Transverse colon (tissue), 4 donors: ENCODE measurements around the gene RAB3IL1.

Experiments
- CTCF ChIP-seq, 5 experiments: fragments of 200-600 bp in 3 of 5; fragments of 450-650 bp in 2 of 5; sonication (generic) in 3 of 5; IDR thresholded peaks; 1 replicate in 2 of 5; 2 replicates in 3 of 5; pipeline ENCODE4 v1.5.1; 2016 to 2017; ENCODE audit warnings: antibody characterized with exemption in 5 of 5, inconsistent platforms in 3 of 5, mild to moderate bottlenecking in 2 of 5, moderate library complexity in 1 of 5
- POLR2AphosphoS5 ChIP-seq, 3 donors: sonication (generic); formaldehyde crosslinking; IDR thresholded peaks; one replicate each; pipeline ENCODE4 v1.6.1; 2016; ENCODE audit warnings: antibody characterized with exemption in 3 of 3

DNA sequence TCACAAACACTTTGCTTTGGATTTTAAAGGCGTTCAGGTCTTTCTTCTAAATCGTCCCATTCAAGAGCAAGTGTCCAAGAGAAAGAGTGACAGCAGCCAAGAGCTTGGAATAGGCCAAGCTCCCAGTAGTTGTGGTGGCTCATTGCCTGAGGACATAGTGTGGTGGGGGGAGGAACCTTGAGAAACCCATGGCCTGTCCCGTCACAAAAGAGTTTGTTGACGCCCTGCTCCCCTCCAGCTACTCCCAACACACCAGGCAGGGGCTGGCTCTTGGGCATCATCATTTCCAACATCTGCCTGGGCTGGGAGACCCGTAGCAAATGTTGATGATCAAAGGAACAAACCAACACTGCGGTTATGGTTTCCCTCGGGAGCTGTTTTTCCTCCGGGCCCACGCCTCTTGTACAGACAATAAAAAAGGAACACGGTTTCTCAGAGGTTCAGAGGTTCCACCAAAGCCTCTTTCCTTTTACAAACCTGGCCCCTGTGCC lies 46.8 kb downstream of the RAB3IL1 start:
- TF ChIP-seq CTCF (IDR thresholded peaks at IDR 0.05): no peak
- TF ChIP-seq POLR2AphosphoS5 (IDR thresholded peaks at IDR 0.05): no peak
